SIG-M5 treated with dmso at 0.1 percent for 504 hours (cell line): ENCODE measurements around the gene MORC3.
"Not testable (repeated sequence)": the region's sequence is repeated elsewhere in the genome, so short reads cannot be mapped to it uniquely, and the experiment has no call there.

ENCODE experiments used
- DNase-seq: peaks from one replicate; lab custom pipeline; 2025; ENCODE audit not compliant: unreplicated experiment; lab: John Stamatoyannopoulos, UW

The MORC3 gene

DNA sequence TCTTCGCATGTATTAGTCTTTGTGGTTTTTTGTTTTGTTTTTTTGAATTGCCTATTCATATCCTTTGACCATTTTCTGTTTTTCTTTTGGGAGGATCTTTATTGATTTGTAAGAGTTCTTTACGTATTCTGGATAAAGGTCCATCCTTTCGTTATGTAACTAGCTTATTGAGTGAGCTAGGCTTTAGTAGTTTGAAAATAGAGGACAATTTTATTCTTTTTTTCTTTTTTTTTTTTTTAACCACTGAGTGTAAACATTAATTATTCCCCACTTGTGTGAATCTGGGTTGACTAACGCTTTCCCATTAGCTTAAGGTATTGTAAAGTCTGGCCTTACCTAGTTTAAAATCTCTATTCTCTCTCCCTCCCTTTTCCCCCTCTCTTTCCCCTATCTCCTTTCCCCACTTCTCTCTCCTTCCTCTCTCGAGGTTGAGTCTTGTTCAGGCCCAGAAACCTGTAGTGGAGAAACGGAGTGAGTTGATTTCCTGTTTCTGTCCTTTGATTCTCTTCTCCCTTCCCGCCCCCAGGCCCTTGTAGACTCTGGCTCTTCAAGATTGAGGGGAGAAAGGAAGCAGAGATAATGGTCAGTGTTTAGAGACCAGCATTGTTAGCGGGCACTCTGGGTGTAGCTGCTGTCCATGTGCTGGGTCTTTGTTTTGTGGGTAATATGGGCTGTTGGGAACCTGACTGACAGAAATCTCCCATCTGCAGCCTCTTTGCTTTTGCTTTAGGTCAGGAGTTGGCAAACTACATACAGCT, 1.5 kb downstream of the MORC3 start:
- peak; percentile 57 for DNase-seq

DNA sequence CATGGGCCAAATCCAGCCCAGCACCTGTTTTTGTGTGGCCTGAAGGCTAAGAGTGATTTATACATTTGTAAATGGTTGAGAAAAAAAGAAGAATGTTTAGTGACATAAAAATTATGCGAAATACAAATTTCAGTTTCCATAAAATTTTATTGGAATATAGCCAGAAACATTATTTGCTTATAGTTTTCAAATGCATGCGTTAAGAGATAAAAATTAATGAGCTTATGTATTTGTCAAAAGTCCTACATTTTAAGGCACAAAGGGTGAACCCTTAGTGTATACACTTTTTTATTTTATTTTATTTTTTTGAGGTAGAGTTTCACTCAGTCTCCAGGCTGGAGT, 2.1 kb downstream of the MORC3 start:
- no peak for DNase-seq

DNA sequence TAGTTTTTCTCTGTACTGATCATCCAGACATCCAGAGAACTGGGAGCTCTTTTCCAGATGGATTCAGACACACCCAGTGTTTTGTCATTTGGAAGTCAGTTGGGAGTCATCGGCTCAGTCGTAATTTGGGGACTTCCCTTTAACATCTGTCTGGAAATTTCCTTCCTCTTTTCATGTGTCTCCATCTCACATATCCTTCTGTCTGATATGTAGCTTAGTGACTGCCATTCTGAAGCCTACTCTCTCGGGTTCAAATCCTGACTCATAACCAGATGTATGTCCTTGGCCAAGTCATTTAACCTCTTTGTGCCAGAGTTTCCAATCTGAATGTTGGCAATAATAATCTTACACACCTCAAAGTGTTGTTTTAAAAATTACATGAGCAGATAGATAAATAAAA, 3.0 kb downstream of the MORC3 start:
- peak; percentile 84 for DNase-seq

DNA sequence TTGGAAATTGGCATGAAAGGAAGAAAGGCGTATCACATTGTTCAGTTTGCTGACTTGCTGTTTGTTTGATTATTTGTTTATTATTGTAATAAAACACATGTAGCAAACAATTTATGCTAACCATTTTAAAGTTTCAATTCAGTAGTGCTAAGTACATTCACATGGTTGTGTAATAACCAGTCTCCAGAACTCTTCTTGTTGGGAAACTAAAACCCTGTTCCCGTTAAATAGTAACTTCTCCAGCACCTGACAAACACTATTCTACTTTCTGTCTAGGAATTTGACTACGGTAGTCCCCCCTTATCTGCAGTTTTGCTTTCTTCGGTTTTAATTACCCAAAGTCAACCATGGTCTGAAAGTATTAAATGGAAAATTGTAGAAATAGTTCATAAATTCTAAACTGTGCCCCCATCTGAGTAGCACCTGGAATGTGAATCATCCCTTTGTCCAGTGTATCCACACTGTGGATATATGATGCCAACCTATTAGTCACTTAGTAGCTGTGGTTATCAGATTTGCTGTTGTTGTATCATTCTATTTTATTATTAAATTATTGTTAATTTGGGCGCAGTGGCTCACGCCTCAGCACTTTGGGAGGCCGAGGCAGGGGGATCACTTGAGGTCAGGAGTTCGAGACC, 5.5 kb downstream of the MORC3 start:
- no peak for DNase-seq

DNA sequence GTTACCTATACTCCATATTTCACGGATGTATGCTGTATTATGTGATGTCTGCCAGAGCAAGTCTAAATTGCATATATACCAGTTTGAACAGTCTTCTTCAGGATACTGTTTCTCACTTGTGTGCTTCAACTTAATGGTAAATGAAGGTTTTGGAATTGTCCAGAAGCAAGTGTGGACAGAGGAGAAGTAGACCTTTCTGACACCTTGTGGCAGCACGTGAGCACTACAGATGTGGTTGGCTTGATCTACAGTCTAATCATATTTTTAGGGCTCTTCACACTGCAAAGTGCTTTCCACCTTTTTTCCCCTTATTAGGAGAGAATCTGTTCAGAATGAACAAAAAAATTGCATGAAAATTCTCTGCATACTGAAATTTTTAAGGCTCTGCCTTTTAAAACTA, 10.9 kb downstream of the MORC3 start:
- peak; percentile 55 for DNase-seq

DNA sequence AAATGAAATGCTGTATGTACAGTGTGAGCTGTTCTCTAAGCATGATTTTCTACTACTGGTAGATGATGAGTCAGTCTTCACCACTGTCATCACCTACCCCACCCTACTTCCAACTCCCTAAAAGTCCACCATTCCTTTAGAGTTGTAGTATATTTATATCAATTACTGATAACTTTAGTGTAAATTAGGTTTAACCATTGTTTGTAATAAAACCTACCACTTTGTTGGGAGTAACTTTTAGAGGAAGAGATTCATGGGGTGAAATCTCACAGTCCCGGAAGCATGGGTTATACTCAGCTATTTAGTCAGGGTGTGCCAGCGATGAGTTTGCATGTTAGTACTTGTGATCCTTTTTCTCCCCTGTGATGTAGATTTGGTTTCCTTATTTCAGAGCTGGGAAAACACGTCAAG, 17.1 kb downstream of the MORC3 start:
- no peak for DNase-seq

DNA sequence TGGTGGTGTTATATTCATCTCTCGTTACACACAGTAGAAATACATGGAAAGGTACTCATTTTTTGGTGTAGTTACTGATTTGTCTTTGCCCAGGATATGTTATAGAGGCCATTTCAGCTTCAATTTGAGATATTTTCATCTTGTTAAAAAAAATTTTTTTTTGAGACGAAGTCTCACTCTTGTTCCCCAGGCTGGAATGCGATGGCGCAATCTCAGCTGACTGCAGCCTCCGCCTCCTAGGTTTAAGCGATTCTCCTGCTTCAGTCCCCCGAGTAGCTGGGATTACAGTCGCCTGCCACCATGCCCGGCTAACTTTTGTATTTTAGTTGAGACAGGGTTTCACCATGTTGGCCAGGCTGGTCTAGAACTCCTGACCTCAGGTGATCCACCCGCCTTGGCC, 19.0 kb downstream of the MORC3 start:
- DNase-seq, result no peak

DNA sequence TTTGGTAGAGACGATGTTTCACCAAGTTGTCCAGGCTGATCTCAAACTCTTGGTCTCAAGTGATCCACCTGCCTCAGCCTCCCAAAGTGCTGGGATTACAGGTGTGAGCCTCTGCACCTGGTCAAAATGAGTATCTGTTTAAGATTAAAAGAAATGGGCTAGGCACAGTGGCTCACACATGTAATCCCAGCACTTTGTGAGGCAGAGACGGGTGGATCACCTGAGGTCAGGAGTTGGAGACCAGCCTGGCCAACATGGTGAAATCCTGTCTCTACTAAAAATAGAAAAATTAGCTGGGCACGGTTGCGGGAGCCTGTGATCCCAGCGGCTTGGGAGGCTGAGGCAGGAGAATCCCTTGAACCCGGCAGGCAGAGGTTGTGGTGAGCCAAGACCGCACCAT, 22.6 kb downstream of the MORC3 start:
- DNase-seq, result not testable (repeated sequence)

DNA sequence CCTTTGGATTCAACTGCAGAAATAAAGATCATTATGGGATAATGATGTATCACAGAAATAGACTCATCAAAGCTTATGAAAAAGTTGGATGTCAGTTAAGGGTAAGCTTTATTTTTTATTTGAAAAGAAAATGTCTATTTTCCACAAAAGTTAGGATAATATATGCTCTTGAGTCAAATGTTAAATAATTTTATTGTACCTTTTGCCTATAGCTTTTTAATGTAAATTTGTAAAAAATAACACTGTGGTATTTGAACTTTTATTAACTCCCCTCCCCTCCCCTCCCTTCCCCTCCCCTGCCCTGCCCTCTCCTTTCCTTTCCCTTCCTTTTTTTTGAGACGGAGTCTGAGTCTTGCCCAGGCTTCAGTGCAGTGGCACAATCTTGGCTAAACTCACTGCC, 24.9 kb downstream of the MORC3 start:
- DNase-seq, result no peak

DNA sequence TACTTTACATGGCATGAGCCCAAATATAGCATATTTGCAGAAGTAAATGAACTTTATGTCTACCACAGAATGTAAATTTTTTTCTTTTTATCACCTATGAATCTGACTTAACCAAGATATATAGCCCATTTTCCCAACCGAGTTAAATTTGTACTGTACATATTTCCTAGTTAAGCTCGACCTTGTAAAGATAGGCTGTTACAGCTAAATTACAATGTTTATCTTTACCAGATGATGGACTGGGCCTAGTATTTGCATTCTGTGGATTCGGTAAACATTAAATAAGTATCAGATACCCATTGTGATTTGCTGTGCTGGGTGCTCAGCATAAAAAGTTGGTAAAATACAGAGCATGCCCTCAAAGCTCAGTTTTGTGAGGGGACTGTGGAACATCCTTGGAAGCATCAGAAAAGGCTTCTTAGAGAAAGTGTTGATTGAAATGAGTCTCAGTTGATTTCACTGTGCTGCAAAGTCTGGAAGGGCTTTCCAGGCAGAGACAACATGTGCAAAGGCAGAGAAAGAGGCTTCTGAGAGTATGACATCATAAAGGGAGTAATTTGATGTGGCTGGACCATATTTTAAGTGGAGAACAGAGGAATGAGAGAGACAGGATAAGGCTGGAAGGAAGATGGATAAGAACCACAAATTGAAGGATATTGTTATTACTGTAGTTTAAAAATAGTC, 27.4 kb downstream of the MORC3 start:
- no peak for DNase-seq

DNA sequence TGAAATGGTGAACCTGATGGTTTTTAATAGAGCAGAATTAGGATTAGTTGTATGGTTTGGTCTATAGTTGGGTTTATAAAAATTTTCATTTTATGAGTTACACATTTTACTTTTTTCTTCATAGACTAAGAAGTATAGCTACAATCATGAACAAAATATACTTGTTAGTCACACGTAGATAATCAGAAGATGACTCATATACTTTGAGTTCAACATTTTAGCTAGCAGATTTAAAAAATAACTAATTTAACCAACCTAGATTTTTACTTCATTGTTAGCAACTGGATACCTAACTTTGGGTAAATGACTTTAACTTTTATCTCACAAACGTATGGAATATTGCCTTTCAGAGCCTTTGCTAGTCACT, 27.9 kb downstream of the MORC3 start:
- no peak for DNase-seq

DNA sequence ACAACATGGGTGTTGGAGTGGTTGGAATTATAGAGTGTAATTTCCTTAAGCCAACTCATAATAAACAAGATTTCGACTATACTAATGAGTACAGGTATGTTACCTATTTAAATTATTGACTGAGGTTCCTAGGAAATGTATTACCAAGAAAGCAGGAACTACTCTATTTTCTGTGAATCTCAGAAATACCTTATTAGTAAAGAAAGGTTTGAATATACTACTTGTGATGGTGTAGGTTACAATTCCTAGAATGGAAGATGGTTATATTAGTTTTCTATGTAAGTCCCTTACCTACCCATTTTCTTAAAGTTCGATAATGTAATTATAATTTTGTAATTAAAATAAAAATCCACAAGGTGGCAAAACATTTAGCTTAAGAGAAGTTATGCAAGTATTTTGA, 29.3 kb downstream of the MORC3 start:
- no peak for DNase-seq

DNA sequence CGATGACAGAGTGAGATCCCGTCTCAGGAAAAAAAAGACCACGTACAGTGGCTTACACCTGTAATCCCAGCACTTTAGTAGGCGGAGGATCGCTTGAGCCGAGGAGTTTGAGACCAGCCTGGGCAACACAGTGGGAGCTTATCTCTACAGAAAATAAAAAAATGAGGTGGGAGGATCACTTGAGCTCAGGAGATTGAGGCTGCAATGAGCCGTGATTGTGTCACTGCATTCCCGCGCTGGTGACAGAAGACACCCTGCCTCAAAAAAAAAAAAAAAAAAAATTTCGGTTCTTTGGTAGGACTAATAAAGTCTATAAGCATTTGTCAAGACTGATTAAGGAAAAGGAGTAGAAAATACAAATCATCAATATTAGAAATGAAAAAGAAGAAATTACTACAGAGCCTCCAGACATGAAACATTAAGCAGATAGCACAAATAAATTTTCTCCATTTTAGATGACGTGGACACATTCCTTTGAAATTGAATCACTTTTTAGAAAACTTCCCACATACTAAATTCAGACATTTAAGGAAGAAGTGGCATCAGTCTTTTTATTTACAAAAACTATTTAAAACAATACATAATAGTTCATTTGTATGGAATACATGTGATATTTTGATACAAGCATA, 30.4 kb downstream of the MORC3 start:
- no peak for DNase-seq

DNA sequence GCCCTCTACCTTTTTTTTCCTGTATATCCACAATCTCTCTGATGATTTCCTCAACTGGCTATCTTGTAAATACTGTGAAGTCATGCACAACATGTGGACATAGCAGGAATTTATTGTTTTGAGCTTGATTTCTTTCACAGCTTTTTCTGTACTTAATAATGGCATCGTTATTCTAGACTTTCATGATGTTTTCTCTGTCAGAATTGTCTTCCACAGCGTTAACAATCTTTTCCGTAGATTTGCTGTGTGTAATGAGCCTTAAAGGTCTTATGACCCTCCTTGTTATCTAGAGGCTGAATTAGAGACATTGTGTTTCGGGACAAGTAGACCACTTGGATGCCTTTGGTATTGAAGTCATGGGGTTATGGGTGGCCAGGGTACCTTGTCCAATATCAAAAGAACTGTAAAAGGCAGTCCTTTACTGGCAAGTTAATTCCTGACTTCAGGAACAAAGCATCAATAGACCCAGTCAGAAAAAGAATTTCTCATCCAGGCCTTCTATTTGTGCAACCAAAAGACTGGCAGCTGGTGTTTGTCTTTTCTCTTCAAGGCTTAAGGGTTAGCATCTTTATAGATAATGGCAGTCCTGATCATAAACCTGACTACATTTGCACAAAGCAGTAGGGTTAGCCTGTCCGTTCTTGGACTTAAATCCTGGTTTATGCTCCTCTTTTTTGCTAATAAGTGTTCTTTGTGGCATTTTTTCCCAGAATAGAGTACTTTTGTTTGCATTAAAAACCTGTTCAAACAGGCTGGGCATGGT, 35.1 kb downstream of the MORC3 start:
- DNase-seq, result no peak

DNA sequence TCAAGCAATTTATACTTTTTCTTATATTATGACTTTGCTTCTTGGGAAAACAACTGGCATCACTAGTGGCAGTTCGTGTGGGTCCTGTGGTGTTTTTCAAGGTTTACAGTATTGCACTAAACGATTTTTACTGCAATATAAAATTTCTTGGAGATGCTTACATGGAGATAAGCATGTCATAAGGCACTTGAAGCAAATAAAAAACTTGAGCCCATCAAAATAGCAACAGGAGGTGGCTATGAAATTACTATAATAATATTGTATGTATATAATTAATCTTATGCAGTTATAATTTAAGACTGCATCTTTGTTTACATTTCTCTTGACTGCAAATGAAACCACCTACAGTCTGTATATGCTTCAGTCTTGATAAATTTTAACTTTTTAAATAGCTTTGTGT, 35.9 kb downstream of the MORC3 start:
- no peak for DNase-seq

DNA sequence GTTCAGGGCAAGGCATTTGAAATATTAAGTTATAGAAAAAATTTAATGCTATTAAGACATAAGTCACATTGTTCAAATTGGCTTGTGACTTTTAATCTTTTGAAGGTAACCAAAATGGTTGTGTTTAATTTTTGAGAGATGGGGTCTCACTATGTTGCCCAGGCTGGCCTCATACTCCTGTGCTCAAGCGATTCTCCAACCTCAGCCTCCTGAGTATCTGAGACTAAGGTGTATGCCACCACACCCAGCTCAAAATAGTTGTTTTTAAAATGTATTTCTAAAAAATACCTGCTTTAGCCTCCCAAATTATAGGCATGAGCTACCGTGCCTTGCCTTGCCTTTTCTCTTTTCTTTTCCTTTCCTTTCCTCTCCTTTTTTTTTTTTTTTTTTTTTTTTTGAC, 39.2 kb downstream of the MORC3 start:
- no peak for DNase-seq

DNA sequence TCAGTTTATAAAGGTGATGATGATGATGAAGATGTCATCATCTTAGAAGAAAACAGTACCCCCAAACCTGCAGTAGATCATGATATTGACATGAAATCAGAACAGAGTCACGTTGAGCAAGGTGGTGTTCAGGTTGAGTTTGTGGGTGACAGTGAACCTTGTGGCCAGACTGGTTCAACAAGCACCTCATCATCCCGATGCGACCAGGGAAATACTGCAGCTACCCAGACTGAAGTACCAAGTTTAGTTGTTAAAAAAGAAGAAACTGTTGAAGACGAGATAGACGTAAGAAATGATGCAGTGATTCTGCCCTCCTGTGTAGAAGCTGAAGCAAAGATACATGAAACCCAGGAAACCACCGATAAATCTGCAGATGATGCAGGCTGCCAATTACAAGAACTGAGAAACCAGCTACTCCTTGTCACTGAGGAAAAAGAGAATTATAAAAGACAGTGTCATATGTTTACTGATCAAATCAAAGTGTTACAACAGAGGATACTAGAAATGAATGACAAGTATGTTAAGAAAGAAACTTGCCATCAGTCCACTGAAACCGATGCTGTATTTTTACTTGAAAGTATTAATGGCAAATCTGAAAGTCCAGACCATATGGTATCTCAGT, 49.2 kb downstream of the MORC3 start:
- DNase-seq, result no peak

DNA sequence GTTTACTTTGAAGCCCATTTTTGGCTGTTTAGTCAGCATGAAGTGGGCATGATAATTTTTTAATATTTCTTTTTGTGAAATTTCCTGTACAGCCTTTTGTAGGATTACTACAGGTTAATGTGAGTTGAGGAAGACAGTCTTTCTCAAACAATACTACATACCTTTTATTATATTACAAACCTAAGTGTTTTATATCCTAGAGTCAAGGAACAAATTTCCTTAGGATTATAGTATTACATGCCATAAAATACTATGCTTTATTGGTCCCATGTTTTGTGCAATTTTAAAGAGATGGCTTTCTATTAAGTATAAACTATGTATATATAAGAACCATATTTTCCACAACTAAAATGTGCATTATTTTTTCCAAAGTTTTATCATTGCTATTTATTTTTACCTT, 56.0 kb downstream of the MORC3 start:
- no peak for DNase-seq

DNA sequence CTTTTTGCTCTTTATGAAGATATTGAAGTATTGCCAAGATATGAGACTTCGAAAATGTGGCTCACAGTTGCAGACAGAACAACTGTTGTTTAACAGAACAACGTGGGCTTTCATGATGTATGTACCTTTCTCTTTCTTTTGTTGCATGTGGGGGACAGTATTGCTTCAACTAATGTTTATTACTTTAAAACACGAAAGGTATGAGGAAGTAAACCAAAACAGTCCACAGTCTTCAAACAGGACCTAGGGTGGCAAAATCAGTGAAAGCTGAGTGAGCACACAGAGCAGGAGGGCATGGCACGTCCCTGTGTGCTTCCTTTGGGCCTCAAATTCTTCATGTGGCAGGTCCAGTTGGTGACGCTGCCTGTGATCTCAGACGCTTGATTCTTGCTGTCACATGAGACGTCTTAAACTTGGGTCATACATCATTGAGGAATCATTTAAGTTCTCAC, 57.4 kb downstream of the MORC3 start:
- DNase-seq, result no peak

DNA sequence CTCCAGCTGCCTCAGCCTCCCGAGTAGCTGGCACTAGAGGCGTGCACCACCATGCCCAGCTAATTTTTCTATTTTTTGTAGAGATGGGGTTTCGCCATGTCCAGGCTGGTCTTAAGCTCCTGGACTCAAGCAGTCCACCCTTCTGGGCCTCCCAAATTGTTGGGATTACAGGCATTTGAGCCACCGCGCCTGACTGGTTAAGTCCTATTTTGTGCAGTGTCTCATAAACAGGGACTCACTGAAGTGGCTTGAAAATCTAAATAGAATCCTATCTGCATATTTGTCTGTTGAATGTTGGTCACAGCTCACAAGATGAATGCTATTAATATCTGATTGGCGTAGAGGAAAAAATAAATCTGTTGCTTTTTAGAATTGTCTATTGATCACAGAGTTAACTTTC, 59.3 kb downstream of the MORC3 start:
- no peak for DNase-seq
